Upper lobe of left lung (tissue), 4 donors: ENCODE results near the gene IL17D.
"Not testable (repeated sequence)": the region's sequence is repeated elsewhere in the genome, so short reads cannot be mapped to it uniquely, and the experiment has no call there.

Experiments used
- CTCF ChIP-seq, 6 experiments: fragments of 450-650 bp in 4 of 6; fragments of 200-600 bp in 2 of 6; sonication (generic) in 2 of 6; IDR thresholded peaks; one replicate each; pipeline ENCODE4 v1.5.1; 2016 to 2019; ENCODE audit warnings: antibody characterized with exemption in 6 of 6
- EP300 ChIP-seq, 4 donors: sonication (generic); formaldehyde crosslinking; IDR thresholded peaks; one replicate each; pipeline ENCODE4 v1.5.1; 2017; ENCODE audit warnings: antibody characterized with exemption in 4 of 4, control low read depth in 2 of 4
- POLR2A ChIP-seq, 4 donors: fragments of 450-650 bp; IDR thresholded peaks; one replicate each; pipeline ENCODE4 v1.5.1; 2016 to 2017; ENCODE audit warnings: antibody characterized with exemption in 4 of 4, mild to moderate bottlenecking in 2 of 4

GRCh38 chr13:20681481-20681880 lies 22.0 kb upstream of the IL17D start:
- not testable (repeated sequence) for TF ChIP-seq CTCF, EP300, POLR2A (IDR thresholded peaks at IDR 0.05)
